H1 (cell line): ENCODE results near the gene TWIST2. TPM values are rescaled to one million over a fixed set of nuclear protein-coding genes. Genes with fewer than 3 reads are reported as not detected.

ENCODE experiments used
- CTCF ChIA-PET: fragments of 300-600 bp; sonication (Branson Sonifier 250); formaldehyde crosslinking; loops from one replicate; lab custom pipeline; 2021; ENCODE audit not compliant: partially characterized antibody; lab: Charles Lee
- POLR2A ChIA-PET: fragments of 300-600 bp; sonication (Branson Sonifier 250); formaldehyde crosslinking; loops from one replicate; lab custom pipeline; 2021; ENCODE audit warnings: inconsistent platforms; ENCODE audit not compliant: partially characterized antibody; lab: Charles Lee
- DNase-seq, 2 experiments: peaks; one replicate each; pipeline versions ENCODE4 v3.0.0 to v3.0.0-alpha.2; 2010 to 2022; ENCODE audit warnings: low spot score in 2 of 2, low read depth in 1 of 2, mixed read lengths in 1 of 2
- FAIRE-seq: peaks from 2 replicates; lab custom pipeline; 2011; peaks lifted over from hg19 to GRCh38; lab: Jason Lieb, UNC
- H2AFZ ChIP-seq: 2 replicates; pipeline ENCODE4 v1.8.1; 2012; ENCODE audit warnings: low read length, inconsistent platforms
- H2AK5ac ChIP-seq: 2 replicates; pipeline ENCODE4 v1.6.1; 2013; ENCODE audit warnings: low read depth, low read length
- H2BK120ac ChIP-seq: replicated peaks from 2 replicates; pipeline ENCODE3; 2013; ENCODE audit warnings: low read depth, low read length, inconsistent platforms
- H2BK12ac ChIP-seq: 2 replicates; pipeline ENCODE4 v1.6.1; 2013; ENCODE audit warnings: low read depth, low read length
- H2BK15ac ChIP-seq: 2 replicates; pipeline ENCODE4 v1.6.1; 2013; ENCODE audit warnings: low read length
- H2BK20ac ChIP-seq: 2 replicates; pipeline ENCODE4 v1.6.1; 2013; ENCODE audit warnings: low read length
- H2BK5ac ChIP-seq: 2 replicates; pipeline ENCODE4 v1.6.1; 2013; ENCODE audit warnings: low read depth, low read length
- H3K14ac ChIP-seq: 2 replicates; pipeline ENCODE4 v1.6.1; 2013; ENCODE audit warnings: inconsistent platforms; ENCODE audit not compliant: insufficient read length
- H3K18ac ChIP-seq: 2 replicates; pipeline ENCODE4 v1.6.1; 2013; ENCODE audit warnings: low read length; ENCODE audit errors: extremely low read depth
- H3K23ac ChIP-seq: 2 replicates; pipeline ENCODE4 v1.6.1; 2013; ENCODE audit warnings: inconsistent platforms; ENCODE audit not compliant: insufficient read length
- H3K23me2 ChIP-seq: 2 replicates; pipeline ENCODE4 v1.6.1; 2013; ENCODE audit warnings: low read depth, low read length
- H3K27ac ChIP-seq: 2 replicates; pipeline ENCODE4 v1.6.1; 2011; ENCODE audit warnings: low read depth, low read length, inconsistent platforms
- H3K27me3 ChIP-seq, 4 experiments: replicated peaks in 1 of 4; 1 replicate in 1 of 4; 2 replicates in 3 of 4; pipeline versions ENCODE4 v1.6.1 to v1.8.1; 2011 to 2013; ENCODE audit warnings: low read length in 3 of 4, mild to moderate bottlenecking in 3 of 4, inconsistent platforms in 2 of 4, mixed read lengths in 2 of 4, moderate library complexity in 1 of 4; ENCODE audit not compliant: control insufficient read depth in 3 of 4, insufficient read depth in 3 of 4; ENCODE audit errors: extremely low read depth in 1 of 4
- H3K36me3 ChIP-seq, 4 experiments: 2 replicates each; pipeline versions ENCODE4 v1.6.1 to v1.8.1; 2011 to 2013; ENCODE audit warnings: mild to moderate bottlenecking in 4 of 4, low read length in 3 of 4, moderate library complexity in 2 of 4, control low read depth in 1 of 4, inconsistent platforms in 1 of 4; ENCODE audit not compliant: insufficient read depth in 4 of 4, control insufficient read depth in 2 of 4
- H3K4ac ChIP-seq: replicated peaks from 2 replicates; pipeline ENCODE3; 2013; ENCODE audit warnings: low read length, low read depth, mixed read lengths, inconsistent platforms; ENCODE audit not compliant: insufficient read length
- H3K4me1 ChIP-seq, 4 experiments: replicated peaks in 1 of 4; 1 replicate in 1 of 4; 2 replicates in 3 of 4; pipeline versions ENCODE4 v1.6.1 to v1.8.1; 2011 to 2013; ENCODE audit warnings: low read length in 3 of 4, inconsistent platforms in 2 of 4, mixed read lengths in 1 of 4; ENCODE audit not compliant: insufficient read depth in 4 of 4, control insufficient read depth in 3 of 4
- H3K4me2 ChIP-seq, 2 experiments: 2 replicates each; pipeline versions ENCODE4 v1.6.1 to v1.8.1; 2011 to 2013; ENCODE audit warnings: low read depth in 2 of 2, low read length in 2 of 2, control low read depth in 1 of 2, inconsistent platforms in 1 of 2, mild to moderate bottlenecking in 1 of 2; ENCODE audit not compliant: insufficient read depth in 1 of 2
- H3K4me3 ChIP-seq, 4 experiments: fragments of 200-600, 300-600 bp in 1 of 4; sonication (generic), shearing (Covaris generic), sonication (Bioruptor Twin) in 1 of 4; 2 replicates each; pipeline versions ENCODE4 v1.5.1 to v1.8.1; 2011 to 2016; ENCODE audit warnings: low read length in 4 of 4, low read depth in 3 of 4, control low read depth in 2 of 4, inconsistent platforms in 2 of 4, mild to moderate bottlenecking in 2 of 4, mixed read lengths in 1 of 4, moderate library complexity in 1 of 4; ENCODE audit not compliant: insufficient read depth in 2 of 4; ENCODE audit errors: extremely low read depth in 1 of 4
- H3K56ac ChIP-seq: replicated peaks from 2 replicates; pipeline ENCODE3; 2013; ENCODE audit warnings: low read depth, mild to moderate bottlenecking, mixed read lengths, low read length, inconsistent platforms; ENCODE audit not compliant: insufficient read length
- H3K79me1 ChIP-seq: 2 replicates; pipeline ENCODE4 v1.6.1; 2013; ENCODE audit warnings: low read depth, low read length, control low read depth
- H3K79me2 ChIP-seq, 2 experiments: 2 replicates each; pipeline versions ENCODE4 v1.6.1 to v1.8.1; 2012 to 2013; ENCODE audit warnings: low read length in 2 of 2, mild to moderate bottlenecking in 2 of 2, inconsistent platforms in 1 of 2; ENCODE audit not compliant: insufficient read depth in 2 of 2, control insufficient read depth in 1 of 2
- H3K9ac ChIP-seq, 4 experiments: replicated peaks in 1 of 4; 1 replicate in 1 of 4; 2 replicates in 3 of 4; pipeline versions ENCODE4 v1.6.1 to v1.8.1; 2011 to 2013; ENCODE audit warnings: low read depth in 3 of 4, low read length in 3 of 4, control low read depth in 2 of 4, mild to moderate bottlenecking in 2 of 4, moderate library complexity in 2 of 4, inconsistent platforms in 1 of 4; ENCODE audit errors: extremely low read depth in 1 of 4
- H3K9me3 ChIP-seq, 2 experiments: 2 replicates each; pipeline versions ENCODE4 v1.6.1 to v1.8.1; 2012 to 2013; ENCODE audit warnings: mild to moderate bottlenecking in 2 of 2, moderate library complexity in 2 of 2, control low read depth in 1 of 2, inconsistent platforms in 1 of 2, low read depth in 1 of 2, low read length in 1 of 2, mixed read lengths in 1 of 2; ENCODE audit not compliant: insufficient read depth in 2 of 2
- H4K20me1 ChIP-seq, 2 experiments: replicated peaks in 1 of 2; 2 replicates each; pipeline versions ENCODE3 to v1.8.1; 2011 to 2013; ENCODE audit warnings: inconsistent platforms in 2 of 2, low read length in 2 of 2, mild to moderate bottlenecking in 1 of 2; ENCODE audit not compliant: insufficient read depth in 2 of 2, control insufficient read depth in 1 of 2
- H4K5ac ChIP-seq: 2 replicates; pipeline ENCODE4 v1.6.1; 2013; ENCODE audit warnings: low read length, low read depth, mixed read lengths, inconsistent platforms; ENCODE audit not compliant: insufficient read length
- H4K8ac ChIP-seq: 2 replicates; pipeline ENCODE4 v1.8.0; 2013; ENCODE audit warnings: mild to moderate bottlenecking, moderate library complexity, low read length, inconsistent platforms; ENCODE audit not compliant: insufficient read depth; ENCODE audit errors: extremely low read depth
- H4K91ac ChIP-seq: replicated peaks from 2 replicates; pipeline ENCODE3; 2013; ENCODE audit warnings: low read length, mixed read lengths, inconsistent platforms; ENCODE audit not compliant: insufficient read length
- GABPA ChIP-seq: IDR thresholded peaks from 2 replicates; pipeline ENCODE4 v1.6.1; 2011; ENCODE audit warnings: mild to moderate bottlenecking, low read length, moderate library complexity, borderline replicate concordance; ENCODE audit not compliant: insufficient read depth
- NANOG ChIP-seq: IDR thresholded peaks from 2 replicates; pipeline ENCODE4 v1.6.1; 2011; ENCODE audit warnings: low read length, low read depth, mild to moderate bottlenecking, inconsistent platforms; ENCODE audit not compliant: insufficient read depth, poor library complexity, severe bottlenecking
- PHF8 ChIP-seq: fragments of 200-600 bp; sonication (generic); conservative IDR thresholded peaks from 2 replicates; pipeline ENCODE4 v1.7.1; 2012; ENCODE audit warnings: low read depth, mild to moderate bottlenecking, inconsistent platforms, low read length, moderate library complexity
- SIX5 ChIP-seq: IDR thresholded peaks from 2 replicates; pipeline ENCODE4 v1.6.1; 2011; ENCODE audit warnings: mild to moderate bottlenecking, low read depth, low read length
- WGBS, 2 experiments: shearing (Covaris generic) in 1 of 2; methylation state at CpG; one replicate each; pipeline versions ENCODE4 v1.1.6 to v1.1.7; 2013 to 2015; ENCODE audit warnings: low lambda C conversion rate in 2 of 2, mixed read lengths in 2 of 2, inconsistent platforms in 1 of 2, low coverage in 1 of 2, missing lambda C conversion rate in 1 of 2; ENCODE audit not compliant: insufficient replicate concordance in 2 of 2, insufficient coverage in 1 of 2, insufficient read length in 1 of 2; ENCODE audit errors: extremely low coverage in 1 of 2, missing lambda C conversion rate in 1 of 2; 5-methylcytosine and 5-hydroxymethylcytosine counted together
- polyA plus RNA-seq, 7 experiments: library from polyadenylated mRNA; depleted of rRNA in 3 of 7; stranded (reverse) in 5 of 7; unstranded in 2 of 7; fragments of >200 nt in 5 of 7; fragments of 200-250 nt in 2 of 7; gene quantifications; 1 replicate in 5 of 7; 2 replicates in 1 of 7; 4 replicates in 1 of 7; pipeline versions ENCODE4 v1.2.1 to v1.2.3, GENCODE V29; 2011 to 2013; ENCODE audit warnings: missing spikeins in 2 of 7, mixed read lengths in 2 of 7
- total RNA-seq: library from RNA; stranded (reverse); fragmentation: NEBNext Ultra II Directional; extraction: Animal tissue kit (Norgen Biotek cat#: 25700); gene quantifications from 2 replicates; pipeline ENCODE4 v1.2.1, GENCODE V29; 2021

TWIST2 gene
- total and polyA plus RNA-seq, 2 of the 8 experiments (the other 6 are each of a cell fraction or from before 2014, with no cell fraction given) = 2.6 to 4.3 TPM

DNA sequence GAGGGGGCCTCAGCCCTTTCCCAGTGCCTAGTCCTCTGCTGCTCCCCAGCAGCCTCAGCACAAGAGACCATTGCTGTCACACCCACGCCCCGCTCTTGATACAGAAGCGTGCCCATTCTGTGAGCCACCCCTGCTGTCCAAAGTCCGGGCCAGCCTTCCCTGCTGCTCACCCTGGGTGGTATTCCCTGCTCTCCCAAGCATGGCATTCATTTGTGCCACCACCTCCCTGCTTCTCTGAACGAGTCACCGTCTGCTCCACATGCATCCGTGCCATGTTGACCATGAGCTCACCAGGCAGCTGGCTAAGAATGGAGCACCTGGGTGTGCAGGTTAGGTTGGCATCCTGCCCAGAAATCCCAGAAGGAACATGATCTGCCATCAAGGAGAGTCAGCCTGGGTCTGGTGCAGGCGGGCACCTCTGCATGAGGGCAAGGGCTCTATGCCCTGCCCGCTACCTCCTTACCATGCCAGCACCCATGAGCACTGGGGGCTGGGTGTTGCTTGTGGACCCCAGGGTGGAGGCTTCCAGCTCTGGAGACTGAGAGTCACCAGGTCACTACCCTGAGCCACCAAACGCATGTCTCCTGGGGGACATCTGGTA is 63.0 kb downstream of the TWIST2 start:
- DNase-seq = no peak
- H2BK15ac ChIP-seq = no peak overlapping the region
- FAIRE-seq = no peak

More for the DNA sequence above, 63.0 kb downstream of the TWIST2 start:
- Histone ChIP-seq H2AFZ (no peak overlapping the region), H2BK20ac (no peak overlapping the region), H3K27ac (no peak overlapping the region), H3K14ac (no peak overlapping the region), H4K8ac (no peak overlapping the region), H2BK5ac (no peak overlapping the region), H3K4me2 (no peak overlapping the region), H3K56ac (no peak overlapping the region), H4K5ac (no peak overlapping the region), H3K23ac (no peak overlapping the region), H3K79me1 (no peaks in the 10 kb centered on the region), H3K27me3 (no peaks in the 10 kb centered on the region), H3K9ac (no peak overlapping the region), H3K4me1 (peaks cover 0 to 4% (median 1%) of the 10 kb centered on the region in 4 experiments; a peak in 2 of 7 replicates), H4K91ac (no peak overlapping the region), H4K20me1 (peaks cover 0 to 13% of the 10 kb centered on the region in 2 experiments), H2BK120ac (no peak overlapping the region), H2BK12ac (no peak overlapping the region), H3K18ac (no peak overlapping the region), H3K4me3 (no peak overlapping the region), H3K79me2 (no peaks in the 10 kb centered on the region), H2AK5ac (no peak overlapping the region), H3K9me3 (peaks cover 0 to 2% of the 10 kb centered on the region in 2 experiments; a peak in 1 of 4 replicates), H3K36me3 (no peaks in the 10 kb centered on the region; a peak in 1 of 8 replicates), H3K4ac (no peak overlapping the region), H3K23me2 (peaks cover 21% of the 10 kb centered on the region; the same call in 1 of the 2 replicates)
- TF ChIP-seq SIX5 = no peak
- TF ChIP-seq PHF8 = no peak
- TF ChIP-seq GABPA = no peak
- no peak for TF ChIP-seq NANOG
- ChIA-PET CTCF (no interaction called here), POLR2A (no interaction called here)
- WGBS, 2 experiments = 98% methylated on average over 10 of the region's 10 CpGs; no CpG with 5 or more reads in 1 of the 2 experiments
